ENCODE measurements around the gene GCNT3.

Gene GCNT3

DNA sequence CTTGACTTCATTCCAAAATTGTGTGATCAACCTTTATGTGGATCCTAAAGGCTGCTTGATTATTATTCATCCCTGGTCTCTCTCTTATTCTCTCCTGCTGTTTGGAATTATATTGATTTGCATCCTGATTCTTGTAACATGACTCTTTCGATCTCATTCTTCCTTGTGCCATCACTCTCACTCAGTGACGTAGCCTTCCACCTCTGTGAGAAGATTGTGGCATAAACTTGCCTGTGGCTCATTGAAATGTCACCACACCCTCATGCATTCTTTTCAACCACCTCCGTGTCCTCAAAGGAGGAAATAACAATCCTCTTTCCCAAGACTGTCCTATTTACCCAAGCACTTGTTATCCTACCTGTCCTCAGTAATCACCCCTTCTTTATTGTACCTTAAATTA, 41.3 kb upstream of the GCNT3 start:
- no peaks in the 10 kb centered on the region for H3K36me3 ChIP-seq

DNA sequence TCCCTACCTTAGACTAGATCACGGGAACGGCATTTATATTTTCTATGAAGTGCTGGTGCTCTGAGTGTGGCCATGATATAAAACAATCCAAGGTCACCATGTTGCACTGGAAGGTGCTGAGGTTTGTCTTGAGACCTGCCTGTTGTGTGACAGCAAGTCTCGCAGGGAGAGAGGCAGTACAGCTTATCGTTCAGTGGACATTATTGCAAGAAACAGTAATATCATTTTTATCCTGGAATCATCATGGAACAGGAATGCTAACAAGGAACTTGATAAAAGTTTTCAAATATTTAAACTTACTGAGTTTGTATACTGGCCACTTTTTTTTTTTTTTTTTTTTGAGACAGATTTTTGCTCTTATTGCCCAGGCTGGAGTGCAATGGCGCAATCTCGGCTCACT, 40.0 kb upstream of the GCNT3 start:
- Histone ChIP-seq H3K27ac (no peak overlapping the region), H3K36me3 (no peaks in the 10 kb centered on the region), H3K27me3 (ENCODE audit: insufficient read depth, low read depth, severe bottlenecking) (no peaks in the 10 kb centered on the region), H3K4me3 (ENCODE audit: low read depth, low read length) (no peak overlapping the region), H3K9me3 (ENCODE audit: severe bottlenecking) (no peaks in the 10 kb centered on the region)
- TF ChIP-seq, protein P1, sequence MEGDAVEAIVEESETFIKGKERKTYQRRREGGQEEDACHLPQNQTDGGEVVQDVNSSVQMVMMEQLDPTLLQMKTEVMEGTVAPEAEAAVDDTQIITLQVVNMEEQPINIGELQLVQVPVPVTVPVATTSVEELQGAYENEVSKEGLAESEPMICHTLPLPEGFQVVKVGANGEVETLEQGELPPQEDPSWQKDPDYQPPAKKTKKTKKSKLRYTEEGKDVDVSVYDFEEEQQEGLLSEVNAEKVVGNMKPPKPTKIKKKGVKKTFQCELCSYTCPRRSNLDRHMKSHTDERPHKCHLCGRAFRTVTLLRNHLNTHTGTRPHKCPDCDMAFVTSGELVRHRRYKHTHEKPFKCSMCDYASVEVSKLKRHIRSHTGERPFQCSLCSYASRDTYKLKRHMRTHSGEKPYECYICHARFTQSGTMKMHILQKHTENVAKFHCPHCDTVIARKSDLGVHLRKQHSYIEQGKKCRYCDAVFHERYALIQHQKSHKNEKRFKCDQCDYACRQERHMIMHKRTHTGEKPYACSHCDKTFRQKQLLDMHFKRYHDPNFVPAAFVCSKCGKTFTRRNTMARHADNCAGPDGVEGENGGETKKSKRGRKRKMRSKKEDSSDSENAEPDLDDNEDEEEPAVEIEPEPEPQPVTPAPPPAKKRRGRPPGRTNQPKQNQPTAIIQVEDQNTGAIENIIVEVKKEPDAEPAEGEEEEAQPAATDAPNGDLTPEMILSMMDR (IDR thresholded peaks at IDR 0.05; ENCODE audit: low read depth, low read length) = no peak
- DNase-seq = no peak

More for the DNA sequence above, 41.3 kb upstream of the GCNT3 start:
- Histone ChIP-seq H3K27ac (no peak overlapping the region), H3K9me3 (ENCODE audit: severe bottlenecking) (no peaks in the 10 kb centered on the region), H3K27me3 (ENCODE audit: insufficient read depth, low read depth, severe bottlenecking) (no peaks in the 10 kb centered on the region), H3K4me3 (ENCODE audit: low read depth, low read length) (no peak overlapping the region)
- TF ChIP-seq, protein P1 (IDR thresholded peaks at IDR 0.05; ENCODE audit: low read depth, low read length) = no peak
- DNase-seq = no peak

DNA sequence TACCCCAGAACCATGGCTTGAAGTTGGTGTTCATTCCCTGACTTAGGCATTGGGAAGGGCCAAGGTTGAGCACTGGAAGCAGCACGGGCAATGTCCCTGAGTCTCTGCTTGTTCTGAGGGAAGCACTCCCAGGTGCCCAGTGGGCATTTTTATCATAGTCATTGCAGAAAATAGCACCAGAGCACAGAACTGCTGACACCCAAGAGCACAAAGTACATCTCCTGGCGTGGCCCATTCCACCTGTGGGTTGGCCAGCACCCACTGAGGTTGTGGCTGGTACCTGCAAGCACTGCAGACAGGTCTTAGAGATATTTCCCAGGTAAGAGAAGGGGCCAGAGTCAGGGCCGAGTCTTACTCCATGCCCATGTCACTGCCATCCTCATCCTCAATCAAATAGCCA, 28.5 kb upstream of the GCNT3 start:
- H3K27ac ChIP-seq = no peak overlapping the region
- TF ChIP-seq, protein P1 (IDR thresholded peaks at IDR 0.05; ENCODE audit: low read depth, low read length) = no peak
- no peak overlapping the region for H3K4me3 ChIP-seq (ENCODE audit: low read depth, low read length)
- no peak for DNase-seq
- no peaks in the 10 kb centered on the region for H3K36me3 ChIP-seq
- no peaks in the 10 kb centered on the region for H3K27me3 ChIP-seq (ENCODE audit: insufficient read depth, low read depth, severe bottlenecking)
- H3K9me3 ChIP-seq (ENCODE audit: severe bottlenecking) = no peaks in the 10 kb centered on the region

DNA sequence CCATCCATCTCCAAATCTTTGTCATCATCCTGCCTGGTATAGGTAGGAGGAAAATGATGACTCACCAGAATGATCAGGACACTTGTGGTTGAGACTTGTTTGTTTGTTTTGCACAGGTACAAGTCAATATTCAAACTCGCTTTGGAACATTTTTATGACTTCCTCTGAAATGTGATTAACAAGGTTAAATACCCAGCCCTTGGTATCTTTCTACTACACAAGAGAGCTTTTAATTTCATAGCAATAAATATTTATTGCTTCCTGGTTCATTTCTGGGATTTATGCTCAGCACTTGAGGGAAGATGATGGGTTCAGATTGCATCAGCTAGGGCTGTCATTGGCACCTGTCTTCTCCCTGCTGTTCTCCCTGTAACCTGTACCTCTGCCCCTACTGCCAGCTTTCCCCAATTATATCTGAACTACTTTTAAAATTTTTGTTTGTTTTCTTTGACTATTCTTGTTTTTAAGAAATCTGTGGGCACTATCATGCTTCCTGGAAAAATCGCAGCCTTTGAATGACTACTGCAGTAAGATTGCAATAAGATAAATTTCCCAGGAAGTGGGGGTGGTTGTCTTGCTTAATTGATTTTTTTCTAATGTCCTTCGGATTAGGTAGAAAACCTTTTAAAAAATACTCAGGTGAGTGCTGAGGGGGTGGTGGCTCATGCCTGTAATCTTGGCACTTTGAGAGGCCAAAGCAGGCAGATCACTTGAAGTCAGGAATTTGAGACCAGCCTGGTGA, 24.3 kb upstream of the GCNT3 start:
- Histone ChIP-seq H3K9me3 (ENCODE audit: severe bottlenecking) (no peaks in the 10 kb centered on the region), H3K36me3 (no peaks in the 10 kb centered on the region), H3K27me3 (ENCODE audit: insufficient read depth, low read depth, severe bottlenecking) (no peaks in the 10 kb centered on the region), H3K4me3 (ENCODE audit: low read depth, low read length) (no peak overlapping the region), H3K27ac (no peak overlapping the region)
- DNase-seq = no peak
- TF ChIP-seq, protein P1 (IDR thresholded peaks at IDR 0.05; ENCODE audit: low read depth, low read length) = no peak

DNA sequence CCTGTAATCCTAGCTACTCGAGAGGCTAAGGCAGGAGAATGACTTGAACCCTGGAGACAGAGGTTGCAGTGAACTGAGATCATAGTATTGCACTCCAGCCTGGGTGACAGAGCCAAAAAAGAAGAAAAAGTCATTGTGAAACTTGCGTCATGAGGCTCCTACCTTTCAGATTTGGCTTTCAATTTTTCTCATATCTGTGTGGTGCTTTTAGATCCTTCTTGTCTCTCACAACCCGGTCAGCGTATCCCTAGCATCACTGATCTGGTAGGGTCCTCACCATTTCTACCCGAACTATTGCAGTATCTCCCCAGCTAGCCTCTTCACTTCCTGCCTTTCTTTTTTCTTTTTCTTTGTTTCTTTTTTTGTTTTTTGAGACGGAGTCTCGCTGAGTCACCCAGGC, 21.6 kb upstream of the GCNT3 start:
- Histone ChIP-seq H3K4me3 (ENCODE audit: low read depth, low read length) (no peak overlapping the region), H3K27me3 (ENCODE audit: insufficient read depth, low read depth, severe bottlenecking) (no peaks in the 10 kb centered on the region), H3K9me3 (ENCODE audit: severe bottlenecking) (no peaks in the 10 kb centered on the region), H3K36me3 (no peaks in the 10 kb centered on the region), H3K27ac (no peak overlapping the region)
- TF ChIP-seq, protein P1 (IDR thresholded peaks at IDR 0.05; ENCODE audit: low read depth, low read length) = no peak
- DNase-seq = no peak

DNA sequence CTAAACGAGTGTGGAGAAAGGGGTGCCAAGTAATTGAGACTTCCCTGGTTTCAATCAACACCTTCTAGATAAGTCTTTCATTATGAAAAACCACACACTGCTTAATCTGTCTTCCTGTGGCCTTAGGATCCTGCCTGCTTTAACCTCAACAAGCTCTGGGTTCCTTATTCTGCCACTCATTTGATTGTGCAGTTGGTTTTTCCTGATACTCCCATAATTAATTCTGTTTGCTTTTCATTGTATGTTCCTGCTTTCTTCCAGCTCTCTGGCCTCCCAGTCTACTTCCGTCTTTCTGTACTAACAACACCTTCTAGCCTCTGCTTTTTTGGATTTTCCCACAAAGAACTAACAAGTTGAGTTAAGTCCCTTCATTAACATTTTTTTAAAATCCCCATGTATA, 20.2 kb upstream of the GCNT3 start:
- H3K27ac ChIP-seq = no peak overlapping the region
- no peaks in the 10 kb centered on the region for H3K36me3 ChIP-seq
- TF ChIP-seq, protein P1 (IDR thresholded peaks at IDR 0.05; ENCODE audit: low read depth, low read length) = no peak
- DNase-seq = no peak
- H3K9me3 ChIP-seq (ENCODE audit: severe bottlenecking) = no peaks in the 10 kb centered on the region
- H3K27me3 ChIP-seq (ENCODE audit: insufficient read depth, low read depth, severe bottlenecking) = no peaks in the 10 kb centered on the region
- H3K4me3 ChIP-seq (ENCODE audit: low read depth, low read length) = no peak overlapping the region
